H9 (cell line): ENCODE results near the gene IQCB1. TPM values are rescaled to one million over a fixed set of nuclear protein-coding genes. Genes with fewer than 3 reads are reported as not detected.
A peak's percentile ranks its signal among the peaks of the same experiment; 100 is the strongest.

ENCODE experiments used
- DNase-seq: peaks from one replicate; pipeline ENCODE4 v3.0.0-alpha.2; 2017
- H2AFZ ChIP-seq: one replicate; pipeline ENCODE4 v1.6.1; 2013; ENCODE audit warnings: mild to moderate bottlenecking, low read length, control low read depth, moderate library complexity
- H2AK5ac ChIP-seq: 2 replicates; pipeline ENCODE4 v1.6.1; 2013; ENCODE audit warnings: low read length, control low read depth, mixed read lengths; ENCODE audit not compliant: insufficient read length
- H2BK120ac ChIP-seq: one replicate; pipeline ENCODE4 v1.6.1; 2013; ENCODE audit warnings: low read depth, mild to moderate bottlenecking, low read length, control low read depth, inconsistent platforms; ENCODE audit not compliant: poor library complexity, severe bottlenecking
- H2BK12ac ChIP-seq: 2 replicates; pipeline ENCODE4 v1.6.1; 2013; ENCODE audit warnings: low read length, control low read depth, mixed read lengths, low read depth; ENCODE audit not compliant: insufficient read length
- H2BK15ac ChIP-seq: 2 replicates; pipeline ENCODE4 v1.6.1; 2013; ENCODE audit warnings: low read depth, low read length, control low read depth
- H2BK20ac ChIP-seq: one replicate; pipeline ENCODE4 v1.6.1; 2013; ENCODE audit warnings: low read depth, mild to moderate bottlenecking, low read length, control low read depth, inconsistent platforms; ENCODE audit not compliant: poor library complexity, severe bottlenecking
- H2BK5ac ChIP-seq: 2 replicates; pipeline ENCODE4 v1.6.1; 2013; ENCODE audit warnings: low read length, control low read depth, mixed read lengths; ENCODE audit not compliant: insufficient read length
- H3K14ac ChIP-seq: 2 replicates; pipeline ENCODE4 v1.6.1; 2013; ENCODE audit warnings: low read length, control low read depth; ENCODE audit not compliant: insufficient read depth
- H3K18ac ChIP-seq: 2 replicates; pipeline ENCODE4 v1.6.1; 2013; ENCODE audit warnings: low read depth, mild to moderate bottlenecking, mixed read lengths, low read length, control low read depth; ENCODE audit not compliant: insufficient read length
- H3K23ac ChIP-seq: 2 replicates; pipeline ENCODE4 v1.6.1; 2013; ENCODE audit warnings: low read length, control low read depth, mixed read lengths, low read depth; ENCODE audit not compliant: insufficient read length
- H3K23me2 ChIP-seq: 2 replicates; pipeline ENCODE4 v1.6.1; 2013; ENCODE audit warnings: low read depth, mild to moderate bottlenecking, mixed read lengths, low read length, control low read depth; ENCODE audit not compliant: insufficient read length, poor library complexity, severe bottlenecking
- H3K27ac ChIP-seq: 2 replicates; pipeline ENCODE4 v1.5.1; 2013; ENCODE audit warnings: low read length, control low read depth, mixed read lengths, low read depth; ENCODE audit not compliant: insufficient read length
- H3K27me3 ChIP-seq: 2 replicates; pipeline ENCODE4 v1.6.1; 2013; ENCODE audit warnings: low read length, control low read depth, inconsistent platforms; ENCODE audit not compliant: insufficient read depth
- H3K4ac ChIP-seq: 2 replicates; pipeline ENCODE4 v1.6.1; 2013; ENCODE audit warnings: low read depth, mild to moderate bottlenecking, control low read depth, inconsistent platforms, low read length, moderate library complexity
- H3K4me1 ChIP-seq: 2 replicates; pipeline ENCODE4 v1.6.1; 2013; ENCODE audit warnings: low read length, control low read depth, inconsistent platforms; ENCODE audit not compliant: insufficient read depth
- H3K4me2 ChIP-seq: 2 replicates; pipeline ENCODE4 v1.6.1; 2013; ENCODE audit warnings: low read length, control low read depth, mixed read lengths; ENCODE audit not compliant: insufficient read length, insufficient read depth
- H3K56ac ChIP-seq: 2 replicates; pipeline ENCODE4 v1.6.1; 2013; ENCODE audit warnings: low read depth, mild to moderate bottlenecking, mixed read lengths, low read length, control low read depth; ENCODE audit not compliant: insufficient read length
- H3K79me1 ChIP-seq: 2 replicates; pipeline ENCODE4 v1.6.1; 2013; ENCODE audit warnings: low read depth, mild to moderate bottlenecking, moderate library complexity, low read length, control low read depth, inconsistent platforms; ENCODE audit not compliant: insufficient read depth, poor library complexity, severe bottlenecking
- H3K79me2 ChIP-seq: 2 replicates; pipeline ENCODE4 v1.6.1; 2013; ENCODE audit warnings: low read length, control low read depth, inconsistent platforms; ENCODE audit not compliant: insufficient read depth
- H3K9ac ChIP-seq: 2 replicates; pipeline ENCODE4 v1.6.1; 2013; ENCODE audit warnings: low read length, control low read depth, mixed read lengths; ENCODE audit not compliant: insufficient read length; ENCODE audit errors: extremely low read depth
- H3K9me3 ChIP-seq: one replicate; pipeline ENCODE4 v1.6.1; 2013; ENCODE audit warnings: low read depth, low read length, inconsistent platforms; ENCODE audit not compliant: control insufficient read depth
- H3T11ph ChIP-seq: one replicate; pipeline ENCODE4 v1.6.1; 2013; ENCODE audit warnings: mild to moderate bottlenecking, low read length, control low read depth, inconsistent platforms
- H4K20me1 ChIP-seq: one replicate; pipeline ENCODE4 v1.6.1; 2013; ENCODE audit not compliant: control insufficient read depth, insufficient read length, insufficient read depth
- H4K5ac ChIP-seq: 2 replicates; pipeline ENCODE4 v1.6.1; 2013; ENCODE audit warnings: low read depth, mild to moderate bottlenecking, mixed read lengths, low read length, control low read depth; ENCODE audit not compliant: insufficient read length
- H4K8ac ChIP-seq: replicated peaks from 2 replicates; pipeline ENCODE4 v1.6.1; 2013; ENCODE audit warnings: low read length, control low read depth, mixed read lengths, low read depth; ENCODE audit not compliant: insufficient read length
- H4K91ac ChIP-seq: 2 replicates; pipeline ENCODE4 v1.6.1; 2013; ENCODE audit warnings: low read depth, mild to moderate bottlenecking, moderate library complexity, mixed read lengths, low read length, control low read depth; ENCODE audit not compliant: insufficient read length
- H3K27ac Mint-ChIP-seq, 3 experiments: 2 replicates in 2 of 3; 3 replicates in 1 of 3; pipeline ENCODE4 v1.8.0; 2020 to 2021; ENCODE audit warnings: mixed read lengths in 3 of 3, mild to moderate bottlenecking in 1 of 3, moderate library complexity in 1 of 3
- H3K27me3 Mint-ChIP-seq: 2 replicates; pipeline ENCODE4 v1.8.0; 2021; ENCODE audit warnings: low read depth, mild to moderate bottlenecking, moderate library complexity, mixed read lengths
- H3K36me3 Mint-ChIP-seq, 3 experiments: 2 replicates in 2 of 3; 3 replicates in 1 of 3; pipeline ENCODE4 v1.8.0; 2020 to 2021; ENCODE audit warnings: low read depth in 3 of 3, mixed read lengths in 3 of 3; ENCODE audit not compliant: insufficient read depth in 1 of 3
- H3K4me1 Mint-ChIP-seq, 2 experiments: 2 replicates each; pipeline ENCODE4 v1.8.0; 2020; ENCODE audit warnings: mixed read lengths in 2 of 2
- H3K4me3 Mint-ChIP-seq, 2 experiments: 2 replicates in 1 of 2; 3 replicates in 1 of 2; pipeline ENCODE4 v1.8.0; 2020 to 2021; ENCODE audit warnings: mild to moderate bottlenecking in 2 of 2, mixed read lengths in 2 of 2, moderate library complexity in 1 of 2
- H3K9me3 Mint-ChIP-seq, 2 experiments: 2 replicates in 1 of 2; 3 replicates in 1 of 2; pipeline ENCODE4 v1.8.0; 2020; ENCODE audit warnings: mild to moderate bottlenecking in 2 of 2, mixed read lengths in 2 of 2, moderate library complexity in 1 of 2
- CTCF ChIP-seq: fragments of 200-600 bp; sonication (generic); conservative IDR thresholded peaks from 3 replicates; pipeline ENCODE4 v1.8.0; 2021; ENCODE audit warnings: antibody characterized with exemption, mild to moderate bottlenecking
- WGBS: extraction: QIAGEN DNeasy Blood & Tissue Kit; methylation state at CpG from one replicate; pipeline ENCODE4 v1.1.7; 2013; ENCODE audit warnings: missing lambda C conversion rate, low lambda C conversion rate, mixed read lengths; ENCODE audit not compliant: insufficient read length; ENCODE audit errors: extremely low coverage; 5-methylcytosine and 5-hydroxymethylcytosine counted together
- long read RNA-seq: library from polyadenylated mRNA; unstranded; transcript quantifications from one replicate; pipeline ENCODE4 v2.0.0, GENCODE V29; 2020
- total RNA-seq: library from RNA; stranded (reverse); gene quantifications from 2 replicates; pipeline ENCODE4 v1.2.1, GENCODE V29; 2021

Gene IQCB1
- 34.6 and 35.8 TPM in 2 replicates for total RNA-seq
- long read RNA-seq, transcript IQCB1-201 (15 exons, 2,594 nt) = major isoform, 179 of 285 reads
- long read RNA-seq, transcript IQCB1-206 (2 exons, 571 nt) = minor isoform, 7 of 285 reads
- long read RNA-seq, partial matches to known transcripts = 20 of 285 reads
- long read RNA-seq, other reads (novel, unspliced or antisense) = 74 of 285 reads

GRCh38 chr3:121834671-121835464, at the start of gene IQCB1, which contains the start of gene EAF2:
TSS of gene IQCB1 (minus strand) at chr3:121835060. CDS start at chr3:121828960, 6,100 bp downstream.
TSS of gene EAF2 (plus strand) at chr3:121835209. CDS start at chr3:121835286, 77 bp downstream.
- H3K4ac ChIP-seq = no peak within 1 kb of the TSS
- no peaks in the 10 kb centered on the region for H4K20me1 ChIP-seq
- peak within 1 kb of the TSS; percentile 91 for H3K4me2 ChIP-seq
- WGBS = no CpG with 5 or more reads among the region's 54 CpGs
- Mint-ChIP-seq H3K4me1 (peaks cover 22 to 23% of the 10 kb centered on the region in 2 experiments), H3K27ac (peak within 1 kb of the TSS; percentile 42 to 96 (median 68); a peak in 5 of 7 replicates), H3K36me3 (peaks cover 2 to 23% (median 12%) of the 10 kb centered on the region in 3 experiments; a peak in 6 of 7 replicates), H3K27me3 (peaks cover 14% of the 10 kb centered on the region), H3K9me3 (no peaks in the 10 kb centered on the region), H3K4me3 (peak within 1 kb of the TSS; percentile 95)
- H2BK5ac ChIP-seq = no peak within 1 kb of the TSS
- H3K18ac ChIP-seq = peak within 1 kb of the TSS; percentile 32
- no peak within 1 kb of the TSS for H3K23ac ChIP-seq
- no peak within 1 kb of the TSS for H2BK20ac ChIP-seq
- H3K23me2 ChIP-seq = peaks cover 6% of the 10 kb centered on the region
- H4K8ac ChIP-seq = no peak within 1 kb of the TSS
- TF ChIP-seq CTCF = no peak
- H3K4me1 ChIP-seq = peaks cover 2% of the 10 kb centered on the region; the same call in 1 of the 2 replicates
- H3K27ac ChIP-seq = no peak within 1 kb of the TSS
- no peak within 1 kb of the TSS for H4K5ac ChIP-seq
- H2BK120ac ChIP-seq = no peak within 1 kb of the TSS
- no peak within 1 kb of the TSS for H2BK12ac ChIP-seq
- H4K91ac ChIP-seq = no peak within 1 kb of the TSS
- DNase-seq = peak; percentile 95
- H3K9me3 ChIP-seq = no peaks in the 10 kb centered on the region
- peak within 1 kb of the TSS; percentile 92 for H3K9ac ChIP-seq
- H3T11ph ChIP-seq = no peak within 1 kb of the TSS
- H3K27me3 ChIP-seq = no peaks in the 10 kb centered on the region
- H2BK15ac ChIP-seq = no peak within 1 kb of the TSS
- H2AFZ ChIP-seq = peak within 1 kb of the TSS; percentile 42
- no peak within 1 kb of the TSS for H3K56ac ChIP-seq
- peaks cover 3% of the 10 kb centered on the region; the same call in 1 of the 2 replicates for H3K79me2 ChIP-seq
- peaks cover 6% of the 10 kb centered on the region for H3K79me1 ChIP-seq
- peak within 1 kb of the TSS; percentile 67; the same call in 1 of the 2 replicates for H3K14ac ChIP-seq
- no peak within 1 kb of the TSS for H2AK5ac ChIP-seq
